Ramos (cell line): Measurements from ENCODE around the gene GAS6.

Experiments
- in situ Hi-C: fragments of 300-500 bp; cut with MboI; formaldehyde crosslinking; loops from one replicate; pipeline ENCODE4 v1.14.3; 2022; ENCODE audit warnings: low sequenced_read_pairs; ENCODE audit not compliant: unreplicated experiment

The GAS6 gene

DNA sequence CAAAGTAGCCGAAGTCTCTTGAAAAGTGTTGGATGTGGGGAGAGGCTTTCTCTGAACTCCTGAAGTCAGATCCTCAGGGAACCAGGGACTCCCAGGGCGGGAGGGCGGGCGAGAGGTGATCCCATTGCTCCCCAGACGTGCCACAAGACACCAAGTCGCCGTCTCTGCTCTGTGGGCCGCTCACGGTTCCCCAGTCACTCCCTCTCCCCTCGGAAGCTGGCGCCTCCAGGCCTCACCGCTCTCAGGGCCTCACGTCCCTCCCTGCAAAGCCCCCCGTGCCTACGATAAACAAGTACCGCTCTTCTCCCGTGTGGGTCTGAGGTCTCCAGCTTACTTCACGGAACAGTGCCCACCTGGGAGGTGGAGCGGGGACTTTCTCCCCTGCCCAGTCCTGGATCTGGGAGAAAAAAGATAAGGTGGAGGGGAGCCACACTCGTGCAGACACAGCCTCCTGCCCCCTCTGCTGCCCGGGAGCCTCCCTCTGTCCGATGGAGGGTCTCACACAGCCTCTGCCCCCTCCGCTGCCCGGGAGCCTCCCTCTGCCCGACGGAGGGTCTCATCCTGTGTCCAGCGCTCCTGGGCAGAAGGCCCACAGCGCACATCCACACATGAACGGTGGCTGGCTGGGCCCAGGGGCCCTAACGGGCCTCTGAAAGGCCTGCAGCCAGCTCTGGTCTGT lies 50.7 kb downstream of the GAS6 start:
- in situ Hi-C loops: no loop called here

GRCh38 chr13:113812178-113813040 lies 51.5 kb downstream of the GAS6 start:
- in situ Hi-C loops: no loop called here

DNA sequence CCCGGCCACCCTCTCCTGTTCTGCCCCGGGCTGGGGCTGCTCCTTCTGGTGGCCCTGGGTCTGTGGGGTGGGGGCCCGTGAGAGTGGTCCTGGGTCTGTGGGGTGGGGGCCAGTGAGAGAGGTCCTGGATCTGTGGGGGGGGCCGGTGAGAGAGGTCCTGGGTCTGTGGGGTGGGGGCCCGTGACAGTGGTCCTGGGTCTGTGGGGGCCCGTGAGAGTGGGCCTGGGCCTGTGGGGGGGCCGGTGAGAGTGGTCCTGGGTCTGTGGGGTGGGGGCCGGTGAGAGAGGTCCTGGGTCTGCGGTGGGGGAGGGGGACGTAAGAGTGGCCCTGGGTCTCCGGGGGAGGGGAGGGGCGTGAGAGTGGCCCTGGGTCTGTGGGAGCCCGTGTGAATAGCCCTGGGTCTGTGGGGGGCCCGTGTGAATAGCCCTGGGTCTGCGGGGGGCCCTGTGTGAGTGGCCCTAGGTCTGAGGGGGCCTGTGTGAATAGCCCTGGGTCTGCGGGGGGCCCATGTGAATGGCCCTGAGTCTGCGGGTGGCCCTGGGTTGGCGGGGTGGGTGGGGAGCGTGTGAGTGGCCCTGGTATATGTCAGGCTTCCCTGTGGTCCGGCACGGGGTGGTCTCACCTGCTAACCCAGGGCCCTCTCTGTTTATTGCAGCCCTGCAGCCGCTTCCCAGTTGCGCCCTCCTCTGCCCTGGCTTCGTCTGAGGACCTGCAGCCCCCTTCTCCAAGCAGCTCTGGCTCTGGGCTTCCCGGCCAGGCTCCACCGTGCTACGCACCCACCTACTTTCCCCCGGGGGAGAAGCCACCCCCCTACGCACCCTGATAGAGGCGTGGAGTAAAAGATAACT lies 52.6 kb downstream of the GAS6 start:
- in situ Hi-C loops: no loop called here

GRCh38 chr13:113810640-113811039 lies 53.2 kb downstream of the GAS6 start:
- in situ Hi-C loops: no loop called here

GRCh38 chr13:113809934-113810333 lies 53.9 kb downstream of the GAS6 start:
- in situ Hi-C loops: no loop called here

GRCh38 chr13:113808058-113808834 lies 55.6 kb downstream of the GAS6 start:
- in situ Hi-C loops: no loop called here

GRCh38 chr13:113806526-113806925 lies 57.4 kb downstream of the GAS6 start:
- in situ Hi-C loops: no loop called here

- in situ Hi-C loops: no loop called here
Measured at GRCh38 chr13:113806104-113806471, 57.8 kb downstream of the GAS6 start.

GRCh38 chr13:113805431-113806103 lies 58.3 kb downstream of the GAS6 start:
- in situ Hi-C loops: no loop called here

- in situ Hi-C loops: no loop called here
Measured at GRCh38 chr13:113804703-113805430, 59.0 kb downstream of the GAS6 start.

GRCh38 chr13:113804017-113804702 lies 59.7 kb downstream of the GAS6 start:
- in situ Hi-C loops: no loop called here

DNA sequence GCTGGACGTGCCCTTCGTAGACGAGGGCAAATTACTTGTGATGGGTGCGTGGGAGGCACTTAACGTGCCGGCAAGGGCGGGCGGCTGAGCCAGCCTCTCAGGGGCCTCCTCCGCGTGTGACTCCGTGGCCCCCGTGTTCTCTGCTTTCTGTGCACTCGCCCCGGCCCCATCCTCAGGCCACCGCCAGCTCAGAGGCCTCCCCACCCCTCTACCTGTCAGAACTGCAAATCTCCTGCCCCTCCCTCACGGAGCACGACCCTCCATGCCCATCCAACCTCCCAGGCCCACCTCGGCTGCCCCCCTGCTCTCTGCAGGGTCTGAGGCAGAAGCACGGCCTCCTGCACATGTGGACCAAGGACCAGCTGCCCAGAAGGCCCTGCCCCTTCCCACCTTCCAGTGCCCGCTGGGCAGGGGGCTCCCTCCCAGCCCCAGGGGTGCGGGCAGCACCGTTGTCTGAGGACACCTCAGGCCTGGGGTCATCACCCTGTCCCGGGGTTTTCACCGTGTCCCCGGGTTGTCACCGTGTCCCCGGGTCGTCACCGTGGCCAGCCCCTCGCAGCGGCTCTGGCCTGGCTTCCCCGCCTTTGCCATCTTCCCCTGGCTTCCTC lies 60.4 kb downstream of the GAS6 start:
- in situ Hi-C loops: no loop called here

- in situ Hi-C loops: no loop called here
Measured at GRCh38 chr13:113802761-113803160, 61.1 kb downstream of the GAS6 start.

GRCh38 chr13:113802090-113802531 lies 61.8 kb downstream of the GAS6 start:
- in situ Hi-C loops: no loop called here

DNA sequence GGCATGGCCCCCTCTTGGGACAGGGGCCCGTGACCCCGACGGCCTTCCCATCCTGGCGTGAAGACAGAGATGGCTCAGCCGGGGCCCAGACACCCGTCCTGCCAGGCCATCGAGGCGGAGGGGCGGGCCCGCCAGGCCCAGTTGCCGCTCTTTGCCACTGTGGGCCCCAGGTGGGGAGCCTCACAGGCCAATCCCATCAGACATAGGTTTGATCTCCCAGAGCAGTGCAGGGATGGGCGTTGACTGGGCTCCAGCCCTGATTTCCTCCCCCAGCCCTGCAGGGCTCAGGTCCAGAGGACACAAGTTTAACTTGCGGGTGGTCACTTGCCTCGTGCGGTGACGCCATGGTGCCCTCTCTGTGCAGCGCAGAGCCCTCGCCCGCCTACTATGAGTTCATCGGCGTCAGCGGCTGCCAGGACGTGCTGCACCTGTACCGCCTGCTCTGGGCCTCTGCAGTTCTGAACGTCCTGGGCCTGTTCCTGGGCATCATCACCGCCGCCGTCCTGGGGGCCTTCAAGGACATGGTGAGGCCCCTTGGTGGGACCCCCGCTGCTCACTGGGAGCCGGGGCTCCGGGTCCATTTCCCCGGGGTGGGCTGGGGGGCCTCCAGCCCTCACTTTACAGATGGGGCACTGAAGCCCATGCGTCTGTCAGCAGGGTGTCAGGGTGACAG lies 62.5 kb downstream of the GAS6 start:
- in situ Hi-C loops: no loop called here

DNA sequence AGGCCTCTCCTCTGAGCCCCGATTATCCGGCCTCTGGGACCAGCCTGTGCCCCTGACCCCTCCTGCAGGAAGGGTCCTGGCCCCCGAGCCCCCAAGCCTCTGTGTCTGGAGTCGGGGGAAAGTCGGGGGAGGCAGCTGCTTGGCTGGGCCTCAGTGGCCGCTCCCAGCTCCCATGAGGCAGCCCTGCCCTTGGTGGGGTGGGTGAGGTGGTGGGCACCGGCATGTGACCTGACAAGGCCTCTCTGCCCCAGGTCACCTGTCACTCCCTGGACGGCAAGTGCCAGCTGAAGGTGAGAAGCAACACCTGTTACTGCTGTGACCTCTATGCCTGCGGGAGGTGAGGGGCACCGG lies 63.3 kb downstream of the GAS6 start:
- in situ Hi-C loops: no loop called here

GRCh38 chr13:113798200-113798811 lies 65.6 kb downstream of the GAS6 start:
- in situ Hi-C loops: no loop called here
